HG03175 (cell line): Measurements from ENCODE around the gene MIAT.

Source experiments
- ATAC-seq: cut with Tn5 transposase; IDR thresholded peaks from one replicate; pipeline ENCODE4 v1.9.1; 2021; ENCODE audit warnings: mild to moderate bottlenecking, moderate library complexity; ENCODE audit not compliant: unreplicated experiment

Gene MIAT

GRCh38 chr22:26718905-26719304 lies 61.5 kb downstream of the MIAT start:
- ATAC-seq = no peak

GRCh38 chr22:26722159-26722558 lies 64.8 kb downstream of the MIAT start:
- no peak for ATAC-seq

GRCh38 chr22:26724414-26724813 lies 67.0 kb downstream of the MIAT start:
- ATAC-seq = no peak

- ATAC-seq = no peak
Measured at GRCh38 chr22:26725012-26725676, 67.8 kb downstream of the MIAT start.
